H1 (cell line): ENCODE data around the gene CDK4. TPM values are rescaled to one million over a fixed set of nuclear protein-coding genes. Genes with fewer than 3 reads are reported as not detected.

Experiments
- CTCF ChIA-PET: fragments of 300-600 bp; sonication (Branson Sonifier 250); formaldehyde crosslinking; loops from one replicate; lab custom pipeline; 2021; ENCODE audit not compliant: partially characterized antibody; lab: Charles Lee
- POLR2A ChIA-PET: fragments of 300-600 bp; sonication (Branson Sonifier 250); formaldehyde crosslinking; loops from one replicate; lab custom pipeline; 2021; ENCODE audit warnings: inconsistent platforms; ENCODE audit not compliant: partially characterized antibody; lab: Charles Lee
- DNase-seq, 2 experiments: peaks; one replicate each; pipeline versions ENCODE4 v3.0.0 to v3.0.0-alpha.2; 2010 to 2022; ENCODE audit warnings: low spot score in 2 of 2, low read depth in 1 of 2, mixed read lengths in 1 of 2
- FAIRE-seq: peaks from 2 replicates; lab custom pipeline; 2011; peaks lifted over from hg19 to GRCh38; lab: Jason Lieb, UNC
- H2AFZ ChIP-seq: 2 replicates; pipeline ENCODE4 v1.8.1; 2012; ENCODE audit warnings: low read length, inconsistent platforms
- H2AK5ac ChIP-seq: 2 replicates; pipeline ENCODE4 v1.6.1; 2013; ENCODE audit warnings: low read depth, low read length
- H2BK120ac ChIP-seq: replicated peaks from 2 replicates; pipeline ENCODE3; 2013; ENCODE audit warnings: low read depth, low read length, inconsistent platforms
- H2BK12ac ChIP-seq: 2 replicates; pipeline ENCODE4 v1.6.1; 2013; ENCODE audit warnings: low read depth, low read length
- H2BK15ac ChIP-seq: 2 replicates; pipeline ENCODE4 v1.6.1; 2013; ENCODE audit warnings: low read length
- H2BK20ac ChIP-seq: 2 replicates; pipeline ENCODE4 v1.6.1; 2013; ENCODE audit warnings: low read length
- H2BK5ac ChIP-seq: 2 replicates; pipeline ENCODE4 v1.6.1; 2013; ENCODE audit warnings: low read depth, low read length
- H3K14ac ChIP-seq: 2 replicates; pipeline ENCODE4 v1.6.1; 2013; ENCODE audit warnings: inconsistent platforms; ENCODE audit not compliant: insufficient read length
- H3K18ac ChIP-seq: 2 replicates; pipeline ENCODE4 v1.6.1; 2013; ENCODE audit warnings: low read length; ENCODE audit errors: extremely low read depth
- H3K23ac ChIP-seq: 2 replicates; pipeline ENCODE4 v1.6.1; 2013; ENCODE audit warnings: inconsistent platforms; ENCODE audit not compliant: insufficient read length
- H3K23me2 ChIP-seq: 2 replicates; pipeline ENCODE4 v1.6.1; 2013; ENCODE audit warnings: low read depth, low read length
- H3K27ac ChIP-seq: 2 replicates; pipeline ENCODE4 v1.6.1; 2011; ENCODE audit warnings: low read depth, low read length, inconsistent platforms
- H3K27me3 ChIP-seq, 4 experiments: replicated peaks in 1 of 4; 1 replicate in 1 of 4; 2 replicates in 3 of 4; pipeline versions ENCODE4 v1.6.1 to v1.8.1; 2011 to 2013; ENCODE audit warnings: low read length in 3 of 4, mild to moderate bottlenecking in 3 of 4, inconsistent platforms in 2 of 4, mixed read lengths in 2 of 4, moderate library complexity in 1 of 4; ENCODE audit not compliant: control insufficient read depth in 3 of 4, insufficient read depth in 3 of 4; ENCODE audit errors: extremely low read depth in 1 of 4
- H3K36me3 ChIP-seq, 4 experiments: 2 replicates each; pipeline versions ENCODE4 v1.6.1 to v1.8.1; 2011 to 2013; ENCODE audit warnings: mild to moderate bottlenecking in 4 of 4, low read length in 3 of 4, moderate library complexity in 2 of 4, control low read depth in 1 of 4, inconsistent platforms in 1 of 4; ENCODE audit not compliant: insufficient read depth in 4 of 4, control insufficient read depth in 2 of 4
- H3K4ac ChIP-seq: replicated peaks from 2 replicates; pipeline ENCODE3; 2013; ENCODE audit warnings: low read length, low read depth, mixed read lengths, inconsistent platforms; ENCODE audit not compliant: insufficient read length
- H3K4me1 ChIP-seq, 4 experiments: replicated peaks in 1 of 4; 1 replicate in 1 of 4; 2 replicates in 3 of 4; pipeline versions ENCODE4 v1.6.1 to v1.8.1; 2011 to 2013; ENCODE audit warnings: low read length in 3 of 4, inconsistent platforms in 2 of 4, mixed read lengths in 1 of 4; ENCODE audit not compliant: insufficient read depth in 4 of 4, control insufficient read depth in 3 of 4
- H3K4me2 ChIP-seq, 2 experiments: 2 replicates each; pipeline versions ENCODE4 v1.6.1 to v1.8.1; 2011 to 2013; ENCODE audit warnings: low read depth in 2 of 2, low read length in 2 of 2, control low read depth in 1 of 2, inconsistent platforms in 1 of 2, mild to moderate bottlenecking in 1 of 2; ENCODE audit not compliant: insufficient read depth in 1 of 2
- H3K4me3 ChIP-seq, 4 experiments: fragments of 200-600, 300-600 bp in 1 of 4; sonication (generic), shearing (Covaris generic), sonication (Bioruptor Twin) in 1 of 4; 2 replicates each; pipeline versions ENCODE4 v1.5.1 to v1.8.1; 2011 to 2016; ENCODE audit warnings: low read length in 4 of 4, low read depth in 3 of 4, control low read depth in 2 of 4, inconsistent platforms in 2 of 4, mild to moderate bottlenecking in 2 of 4, mixed read lengths in 1 of 4, moderate library complexity in 1 of 4; ENCODE audit not compliant: insufficient read depth in 2 of 4; ENCODE audit errors: extremely low read depth in 1 of 4
- H3K56ac ChIP-seq: replicated peaks from 2 replicates; pipeline ENCODE3; 2013; ENCODE audit warnings: low read depth, mild to moderate bottlenecking, mixed read lengths, low read length, inconsistent platforms; ENCODE audit not compliant: insufficient read length
- H3K79me1 ChIP-seq: 2 replicates; pipeline ENCODE4 v1.6.1; 2013; ENCODE audit warnings: low read depth, low read length, control low read depth
- H3K79me2 ChIP-seq, 2 experiments: 2 replicates each; pipeline versions ENCODE4 v1.6.1 to v1.8.1; 2012 to 2013; ENCODE audit warnings: low read length in 2 of 2, mild to moderate bottlenecking in 2 of 2, inconsistent platforms in 1 of 2; ENCODE audit not compliant: insufficient read depth in 2 of 2, control insufficient read depth in 1 of 2
- H3K9ac ChIP-seq, 4 experiments: replicated peaks in 1 of 4; 1 replicate in 1 of 4; 2 replicates in 3 of 4; pipeline versions ENCODE4 v1.6.1 to v1.8.1; 2011 to 2013; ENCODE audit warnings: low read depth in 3 of 4, low read length in 3 of 4, control low read depth in 2 of 4, mild to moderate bottlenecking in 2 of 4, moderate library complexity in 2 of 4, inconsistent platforms in 1 of 4; ENCODE audit errors: extremely low read depth in 1 of 4
- H3K9me3 ChIP-seq, 2 experiments: 2 replicates each; pipeline versions ENCODE4 v1.6.1 to v1.8.1; 2012 to 2013; ENCODE audit warnings: mild to moderate bottlenecking in 2 of 2, moderate library complexity in 2 of 2, control low read depth in 1 of 2, inconsistent platforms in 1 of 2, low read depth in 1 of 2, low read length in 1 of 2, mixed read lengths in 1 of 2; ENCODE audit not compliant: insufficient read depth in 2 of 2
- H4K20me1 ChIP-seq, 2 experiments: replicated peaks in 1 of 2; 2 replicates each; pipeline versions ENCODE3 to v1.8.1; 2011 to 2013; ENCODE audit warnings: inconsistent platforms in 2 of 2, low read length in 2 of 2, mild to moderate bottlenecking in 1 of 2; ENCODE audit not compliant: insufficient read depth in 2 of 2, control insufficient read depth in 1 of 2
- H4K5ac ChIP-seq: 2 replicates; pipeline ENCODE4 v1.6.1; 2013; ENCODE audit warnings: low read length, low read depth, mixed read lengths, inconsistent platforms; ENCODE audit not compliant: insufficient read length
- H4K8ac ChIP-seq: 2 replicates; pipeline ENCODE4 v1.8.0; 2013; ENCODE audit warnings: mild to moderate bottlenecking, moderate library complexity, low read length, inconsistent platforms; ENCODE audit not compliant: insufficient read depth; ENCODE audit errors: extremely low read depth
- H4K91ac ChIP-seq: replicated peaks from 2 replicates; pipeline ENCODE3; 2013; ENCODE audit warnings: low read length, mixed read lengths, inconsistent platforms; ENCODE audit not compliant: insufficient read length
- ASH2L ChIP-seq: fragments of 200-600, 300-600 bp; sonication (generic); IDR thresholded peaks from one replicate; pipeline ENCODE4 v1.7.1; 2017; ENCODE audit warnings: low read length
- BACH1 ChIP-seq: IDR thresholded peaks from 2 replicates; pipeline ENCODE4 v1.6.1; 2012; ENCODE audit warnings: low read length, improper control_type of control experiment
- GABPA ChIP-seq: IDR thresholded peaks from 2 replicates; pipeline ENCODE4 v1.6.1; 2011; ENCODE audit warnings: mild to moderate bottlenecking, low read length, moderate library complexity, borderline replicate concordance; ENCODE audit not compliant: insufficient read depth
- HDAC2 ChIP-seq, 2 experiments: fragments of 300-600 bp in 1 of 2; sonication (generic) in 1 of 2; IDR thresholded peaks; 2 replicates each; pipeline ENCODE4 v1.6.1; 2011 to 2012; ENCODE audit warnings: low read depth in 2 of 2, low read length in 2 of 2, mild to moderate bottlenecking in 2 of 2, moderate library complexity in 2 of 2, borderline replicate concordance in 1 of 2, inconsistent platforms in 1 of 2
- JUND ChIP-seq: IDR thresholded peaks from 2 replicates; pipeline ENCODE4 v1.6.1; 2011; ENCODE audit warnings: mild to moderate bottlenecking, improper control_type of control experiment, low read length
- SIN3A ChIP-seq, 2 experiments: IDR thresholded peaks in 1 of 2; conservative IDR thresholded peaks in 1 of 2; 2 replicates each; pipeline ENCODE4 v1.6.1; 2011 to 2012; ENCODE audit warnings: low read length in 2 of 2, improper control_type of control experiment in 1 of 2, low read depth in 1 of 2, mild to moderate bottlenecking in 1 of 2
- SP1 ChIP-seq: IDR thresholded peaks from 2 replicates; pipeline ENCODE4 v1.6.1; 2011; ENCODE audit warnings: low read depth, low read length
- SUZ12 ChIP-seq: fragments of 200-600 bp; sonication (generic); IDR thresholded peaks from 2 replicates; pipeline ENCODE4 v1.6.1; 2012; ENCODE audit warnings: mild to moderate bottlenecking, inconsistent platforms, low read length, moderate library complexity, mixed read lengths
- WGBS, 2 experiments: shearing (Covaris generic) in 1 of 2; methylation state at CpG; one replicate each; pipeline versions ENCODE4 v1.1.6 to v1.1.7; 2013 to 2015; ENCODE audit warnings: low lambda C conversion rate in 2 of 2, mixed read lengths in 2 of 2, inconsistent platforms in 1 of 2, low coverage in 1 of 2, missing lambda C conversion rate in 1 of 2; ENCODE audit not compliant: insufficient replicate concordance in 2 of 2, insufficient coverage in 1 of 2, insufficient read length in 1 of 2; ENCODE audit errors: extremely low coverage in 1 of 2, missing lambda C conversion rate in 1 of 2; 5-methylcytosine and 5-hydroxymethylcytosine counted together
- polyA plus RNA-seq, 7 experiments: library from polyadenylated mRNA; depleted of rRNA in 3 of 7; stranded (reverse) in 5 of 7; unstranded in 2 of 7; fragments of >200 nt in 5 of 7; fragments of 200-250 nt in 2 of 7; gene quantifications; 1 replicate in 5 of 7; 2 replicates in 1 of 7; 4 replicates in 1 of 7; pipeline versions ENCODE4 v1.2.1 to v1.2.3, GENCODE V29; 2011 to 2013; ENCODE audit warnings: missing spikeins in 2 of 7, mixed read lengths in 2 of 7
- total RNA-seq: library from RNA; stranded (reverse); fragmentation: NEBNext Ultra II Directional; extraction: Animal tissue kit (Norgen Biotek cat#: 25700); gene quantifications from 2 replicates; pipeline ENCODE4 v1.2.1, GENCODE V29; 2021
- TF ChIP-seq, protein P1 (sequence below): IDR thresholded peaks from 2 replicates; pipeline ENCODE4 v1.6.1; 2012; ENCODE audit warnings: low read length, inconsistent platforms

The CDK4 gene
- total and polyA plus RNA-seq, 2 of the 8 experiments (the other 6 are each of a cell fraction or from before 2014, with no cell fraction given) = 174 to 368 TPM

DNA sequence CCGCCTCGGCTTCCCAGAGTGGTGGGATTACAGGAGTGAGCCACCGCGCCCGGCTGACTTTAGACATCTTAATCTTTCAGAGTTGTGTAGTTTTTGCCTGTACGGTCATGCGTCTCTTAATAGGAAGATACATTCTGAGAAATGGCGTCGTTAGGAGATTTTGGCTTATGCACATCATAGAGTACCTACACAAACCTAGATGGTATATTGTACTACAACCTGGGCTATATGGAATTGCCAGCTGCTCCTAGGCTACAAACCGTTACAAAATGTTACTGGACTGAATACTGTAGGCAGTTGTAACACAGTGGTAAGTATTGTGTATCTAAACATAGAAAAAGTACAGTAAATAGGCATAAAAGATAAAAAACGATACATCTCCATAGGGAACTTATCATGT lies 31.8 kb upstream of the CDK4 start:
- 93% methylated on average over 9 of the region's 11 CpGs; no CpG with 5 or more reads in 1 of the 2 experiments for WGBS, 2 experiments
- ChIA-PET POLR2A (interaction anchor here (0.7 to 2.8 kb wide), 12 partner anchors 10 to 67 kb away, joined by 3 to 22 read pairs (median 5); partner anchors contain the start of genes EEF1AKMT3 and METTL1), CTCF (interaction anchor here (0.7 to 4.6 kb wide), 16 partner anchors 8 to 118 kb away, joined by 3 to 26 read pairs (median 6); partner anchors contain the start of genes CYP27B1, EEF1AKMT3 and METTL1)
- H3K14ac ChIP-seq = no peak overlapping the region
- no peak overlapping the region for H3K56ac ChIP-seq
- H3K9me3 ChIP-seq = no peaks in the 10 kb centered on the region
- FAIRE-seq (no peak), DNase-seq (no peak)
- no peak overlapping the region for H3K9ac ChIP-seq
- H2BK120ac ChIP-seq = no peak overlapping the region
- H3K36me3 ChIP-seq = peaks cover 4 to 26% (median 16%) of the 10 kb centered on the region in 4 experiments; a peak in 7 of 8 replicates
- no peak overlapping the region for H4K5ac ChIP-seq
- peaks cover 0 to 16% of the 10 kb centered on the region in 2 experiments; a peak in 2 of 4 replicates for H3K79me2 ChIP-seq
- no peak overlapping the region; a peak in 3 of 8 replicates for H3K4me3 ChIP-seq
- H2BK15ac ChIP-seq = no peak overlapping the region
- no peak overlapping the region for H4K91ac ChIP-seq
- no peak overlapping the region for H2BK20ac ChIP-seq
- H2BK5ac ChIP-seq = no peak overlapping the region
- H2AK5ac ChIP-seq = no peak overlapping the region
- peaks cover 2% of the 10 kb centered on the region; the same call in 1 of the 2 replicates for H3K23me2 ChIP-seq
- no peaks in the 10 kb centered on the region for H3K79me1 ChIP-seq
- H3K23ac ChIP-seq = no peak overlapping the region
- no peaks in the 10 kb centered on the region for H3K27me3 ChIP-seq
- no peak overlapping the region for H3K18ac ChIP-seq
- H3K4me2 ChIP-seq = peak overlapping the region; percentile 11 to 67; a peak in 2 of 4 replicates
- no peak overlapping the region for H3K27ac ChIP-seq
- H4K20me1 ChIP-seq = peaks cover 0 to 2% of the 10 kb centered on the region in 2 experiments
- no peak overlapping the region for H4K8ac ChIP-seq
- TF ChIP-seq GABPA = no peak
- TF ChIP-seq BACH1 = no peak
- TF ChIP-seq ASH2L = no peak
- TF ChIP-seq JUND = no peak
- TF ChIP-seq HDAC2 (IDR thresholded peaks at IDR 0.05; ENCODE audit: borderline replicate concordance in 1 of 2, low read depth in 2 of 2, low read length in 2 of 2) = no peak
- TF ChIP-seq SIN3A (conservative IDR thresholded peaks at IDR 0.05 in 1 of 2, IDR thresholded peaks at IDR 0.05 in 1 of 2; ENCODE audit: low read depth in 1 of 2, low read length in 2 of 2) = no peak
- TF ChIP-seq, protein P1, sequence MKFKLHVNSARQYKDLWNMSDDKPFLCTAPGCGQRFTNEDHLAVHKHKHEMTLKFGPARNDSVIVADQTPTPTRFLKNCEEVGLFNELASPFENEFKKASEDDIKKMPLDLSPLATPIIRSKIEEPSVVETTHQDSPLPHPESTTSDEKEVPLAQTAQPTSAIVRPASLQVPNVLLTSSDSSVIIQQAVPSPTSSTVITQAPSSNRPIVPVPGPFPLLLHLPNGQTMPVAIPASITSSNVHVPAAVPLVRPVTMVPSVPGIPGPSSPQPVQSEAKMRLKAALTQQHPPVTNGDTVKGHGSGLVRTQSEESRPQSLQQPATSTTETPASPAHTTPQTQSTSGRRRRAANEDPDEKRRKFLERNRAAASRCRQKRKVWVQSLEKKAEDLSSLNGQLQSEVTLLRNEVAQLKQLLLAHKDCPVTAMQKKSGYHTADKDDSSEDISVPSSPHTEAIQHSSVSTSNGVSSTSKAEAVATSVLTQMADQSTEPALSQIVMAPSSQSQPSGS = no peak
- TF ChIP-seq SUZ12 = no peak
- no peak for TF ChIP-seq SP1
- TF ChIP-seq, all 59 proteins: peak for 0
- no peak overlapping the region for H2BK12ac ChIP-seq
- no peak overlapping the region for H2AFZ ChIP-seq
- H3K4ac ChIP-seq = no peak overlapping the region
- no peaks in the 10 kb centered on the region for H3K4me1 ChIP-seq
